22Rv1 (cell line): ENCODE data around the gene PBX3.

Source experiments
- H3K27ac ChIP-seq: fragments of 450-650 bp; 2 replicates; pipeline ENCODE4 v1.5.1; 2017
- CTCF ChIP-seq: fragments of 450-650 bp; IDR thresholded peaks from 2 replicates; pipeline ENCODE4 v1.5.1; 2017; ENCODE audit warnings: mild to moderate bottlenecking
- ZFX ChIP-seq: fragments of 450-650 bp; IDR thresholded peaks from 2 replicates; pipeline ENCODE4 v1.6.1; 2017; ENCODE audit warnings: antibody characterized with exemption, borderline replicate concordance

Gene PBX3

DNA sequence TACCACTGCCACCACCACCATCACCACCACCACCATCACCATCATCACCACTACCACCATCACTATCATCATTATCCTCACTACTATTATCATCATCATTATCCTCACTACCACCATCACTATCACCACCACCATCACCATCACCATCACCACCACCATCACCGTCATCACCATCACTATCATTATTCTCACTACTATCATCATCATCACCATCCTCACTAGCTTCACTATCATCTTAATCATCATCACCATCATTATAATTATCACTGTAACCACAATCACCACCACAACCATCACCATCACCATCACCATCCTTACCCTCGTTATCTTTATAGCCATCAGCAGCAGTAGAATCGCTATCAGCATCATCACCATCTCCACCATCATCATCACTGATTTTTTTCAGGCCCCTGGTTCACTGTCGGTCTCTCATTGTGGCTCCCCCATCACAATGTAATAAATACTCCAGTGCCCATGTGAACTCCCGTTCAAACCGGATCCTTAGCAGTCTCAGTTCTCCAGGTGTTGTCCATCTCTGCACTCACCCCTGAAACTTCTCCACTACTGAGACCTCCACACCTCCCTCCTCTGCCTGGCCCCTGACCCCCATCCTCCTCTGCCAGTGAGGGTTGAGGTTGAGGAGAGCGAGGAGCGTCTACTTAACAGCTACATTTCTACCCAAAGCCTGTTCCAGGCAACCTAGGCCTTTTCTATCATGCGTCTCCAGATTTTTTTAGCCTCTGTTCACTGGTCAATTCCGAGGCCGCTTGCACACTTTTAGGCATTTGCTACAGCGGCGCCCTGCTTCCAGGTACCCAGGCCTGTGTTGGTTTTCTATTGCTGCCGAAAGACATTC, 238.2 kb downstream of the PBX3 start:
- no peak overlapping the region for H3K27ac ChIP-seq
- TF ChIP-seq ZFX (no peak), CTCF (no peak)

- H3K27ac ChIP-seq = no peak overlapping the region
- TF ChIP-seq ZFX (no peak), CTCF (no peak)
These were observed 239.0 kb downstream of the PBX3 start for GRCh38 chr9:125985998-125986655.

- TF ChIP-seq ZFX (no peak), CTCF (no peak)
- no peak overlapping the region for H3K27ac ChIP-seq
These were observed 239.8 kb downstream of the PBX3 start for GRCh38 chr9:125986966-125987365.

DNA sequence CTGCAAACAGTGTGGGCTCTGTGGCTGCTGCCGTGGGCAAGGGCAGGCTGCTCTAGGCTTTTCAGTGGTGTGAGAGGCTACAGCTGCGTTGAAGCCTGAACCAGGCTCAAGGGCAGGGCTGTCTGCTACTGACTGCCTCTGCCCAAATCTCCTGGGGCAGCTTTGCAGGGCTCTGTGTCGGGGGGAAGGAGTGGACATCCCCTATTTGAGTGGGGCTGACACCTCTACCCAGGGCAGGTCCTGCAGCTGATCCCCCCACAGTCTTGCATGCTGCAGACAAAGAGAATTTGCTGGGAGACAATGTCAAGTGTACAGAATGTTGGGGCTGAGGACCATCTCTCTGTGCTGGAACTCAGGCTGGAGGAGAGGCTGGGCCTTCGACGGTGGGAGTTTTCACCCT, 240.2 kb downstream of the PBX3 start:
- TF ChIP-seq CTCF (no peak), ZFX (no peak)
- no peak overlapping the region for H3K27ac ChIP-seq

DNA sequence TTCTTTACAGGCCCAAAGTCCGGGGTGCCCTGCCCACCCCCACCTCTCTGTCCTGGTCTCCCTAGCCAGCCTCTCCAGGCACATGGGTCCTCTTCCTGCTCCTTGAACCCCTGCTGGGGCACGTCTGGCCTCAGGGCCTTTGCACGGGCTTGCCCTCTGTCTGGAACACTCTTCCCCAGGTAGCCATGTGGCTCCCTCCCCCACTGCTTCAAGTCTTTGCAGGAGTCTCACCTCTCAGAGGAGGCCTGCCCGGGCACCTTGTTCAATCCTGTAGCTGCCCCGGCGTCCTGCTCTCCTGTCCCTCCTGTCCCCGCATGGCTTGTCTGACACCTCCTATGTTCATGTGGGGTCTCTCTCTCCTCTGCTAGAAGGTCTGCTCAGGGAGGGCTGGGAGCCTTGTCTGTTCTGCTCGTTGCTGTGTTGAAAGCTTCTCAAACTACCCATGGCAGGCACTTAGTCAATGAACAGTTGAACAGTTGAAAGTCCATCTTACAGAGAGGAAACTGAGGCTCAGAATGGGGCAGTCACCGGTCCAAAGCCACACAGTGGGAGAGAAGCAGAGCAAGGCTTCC, 241.4 kb downstream of the PBX3 start:
- no peak for TF ChIP-seq CTCF
- TF ChIP-seq ZFX = no peak
- H3K27ac ChIP-seq = no peak overlapping the region

GRCh38 chr9:125989090-125989501, 241.9 kb downstream of the PBX3 start:
- TF ChIP-seq ZFX = no peak
- TF ChIP-seq CTCF = no peak
- no peak overlapping the region for H3K27ac ChIP-seq

GRCh38 chr9:125989524-125990180, 242.5 kb downstream of the PBX3 start:
- no peak overlapping the region for H3K27ac ChIP-seq
- TF ChIP-seq ZFX (no peak), CTCF (no peak)
